GM19452 (cell line): ENCODE data around the gene SGK1.
"Not testable (repeated sequence)": the region's sequence is repeated elsewhere in the genome, so short reads cannot be mapped to it uniquely, and the experiment has no call there.

Experiments
- ATAC-seq: cut with Tn5 transposase; IDR thresholded peaks from one replicate; pipeline ENCODE4 v1.9.1; 2021; ENCODE audit not compliant: unreplicated experiment

SGK1 gene

DNA sequence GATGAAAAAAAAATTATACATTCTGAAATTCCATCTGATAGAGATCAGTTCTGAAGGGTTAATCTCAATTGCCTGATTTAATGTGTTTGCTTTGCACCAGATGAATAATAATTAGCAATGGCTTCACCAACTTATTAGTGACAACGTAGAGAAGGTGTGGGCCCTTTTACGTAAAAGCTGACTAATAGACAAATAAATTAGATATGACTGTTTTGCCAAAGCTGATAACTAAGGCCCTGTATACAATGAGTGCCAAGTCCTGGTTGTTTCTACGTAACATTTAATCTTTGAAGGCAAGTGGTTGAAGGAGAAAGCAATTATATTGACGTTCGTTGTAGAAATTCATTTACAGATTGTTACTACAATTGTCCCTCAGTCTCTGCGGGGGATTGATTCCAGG, 10.8 kb downstream of the SGK1 start:
- no peak for ATAC-seq

DNA sequence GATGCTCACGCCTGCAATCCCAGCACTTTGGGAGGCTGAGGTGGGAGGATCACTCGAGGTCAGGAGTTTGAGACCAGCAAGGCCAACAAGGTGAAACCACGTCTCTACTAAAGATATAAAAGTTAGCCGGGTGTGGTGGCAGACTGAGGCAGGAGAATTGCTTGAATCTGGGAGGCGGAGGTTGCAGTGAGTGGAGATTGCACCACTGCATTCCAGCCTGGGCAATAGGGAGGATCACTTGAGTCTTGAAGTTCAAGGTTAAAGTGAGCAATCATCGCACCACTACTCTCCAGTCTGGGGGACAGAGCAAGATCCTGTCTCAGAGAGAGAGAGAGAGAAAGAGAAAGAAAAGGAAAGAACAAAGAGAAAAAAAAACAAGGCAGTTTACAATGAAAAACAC, 13.5 kb downstream of the SGK1 start:
- not testable (repeated sequence) for ATAC-seq

DNA sequence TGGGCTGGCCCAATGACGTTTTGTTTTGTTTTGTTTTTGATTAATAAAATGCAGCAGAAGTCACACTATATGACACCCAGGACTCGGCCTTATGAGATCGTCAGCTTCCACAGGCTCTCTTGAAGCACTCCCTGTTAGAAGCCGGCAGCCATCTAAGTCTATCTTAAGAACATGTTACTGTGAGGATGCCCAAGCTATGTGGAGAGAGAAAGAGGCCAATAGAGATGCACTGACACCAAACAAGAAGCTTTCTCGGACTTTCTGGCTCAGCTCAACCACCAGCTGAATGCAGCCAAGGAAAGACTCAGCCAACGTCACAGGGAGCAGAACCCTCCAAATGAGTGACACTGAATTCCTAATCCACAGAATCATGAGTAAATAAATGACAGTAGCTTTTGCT, 14.0 kb downstream of the SGK1 start:
- ATAC-seq, result no peak

DNA sequence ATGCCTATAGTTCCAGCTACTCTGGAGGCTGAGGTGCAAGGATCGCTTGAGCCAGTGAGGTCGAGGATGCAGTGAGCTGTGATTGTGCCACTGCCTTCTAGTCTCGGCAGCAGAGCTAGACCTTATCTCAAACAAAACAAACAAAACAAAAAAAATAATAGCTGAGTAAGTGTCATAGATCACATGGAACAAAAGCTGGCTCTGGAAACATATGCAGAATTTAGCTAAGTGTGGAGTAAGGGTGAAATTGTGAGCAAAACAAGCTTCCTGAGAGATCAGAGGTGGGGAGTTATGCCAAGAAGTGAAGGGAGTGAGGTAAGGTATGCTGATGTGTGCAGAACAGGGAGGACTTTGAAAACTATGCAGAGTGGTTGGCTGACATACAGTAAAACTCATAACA, 18.7 kb downstream of the SGK1 start:
- ATAC-seq, result no peak

DNA sequence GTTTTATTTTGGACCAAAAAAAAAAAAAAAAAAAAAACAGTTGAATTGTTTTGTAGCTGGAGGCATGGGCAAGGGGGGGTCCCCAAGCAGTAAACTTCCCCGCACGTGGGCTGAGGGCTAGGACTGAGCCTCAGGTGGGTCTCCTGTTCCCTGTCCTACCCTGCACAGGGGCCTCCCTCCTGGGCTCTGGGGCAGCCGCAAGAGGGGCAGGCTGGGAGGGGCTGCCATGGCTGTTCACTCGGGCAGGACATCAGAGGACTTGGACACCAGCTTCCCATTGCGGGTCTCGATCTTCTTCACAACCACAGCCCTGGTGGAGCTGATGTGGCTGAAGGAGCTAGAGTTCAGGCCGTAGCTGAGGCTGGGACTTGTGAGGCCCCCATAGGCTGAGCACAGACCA, 21.1 kb downstream of the SGK1 start:
- no peak for ATAC-seq

DNA sequence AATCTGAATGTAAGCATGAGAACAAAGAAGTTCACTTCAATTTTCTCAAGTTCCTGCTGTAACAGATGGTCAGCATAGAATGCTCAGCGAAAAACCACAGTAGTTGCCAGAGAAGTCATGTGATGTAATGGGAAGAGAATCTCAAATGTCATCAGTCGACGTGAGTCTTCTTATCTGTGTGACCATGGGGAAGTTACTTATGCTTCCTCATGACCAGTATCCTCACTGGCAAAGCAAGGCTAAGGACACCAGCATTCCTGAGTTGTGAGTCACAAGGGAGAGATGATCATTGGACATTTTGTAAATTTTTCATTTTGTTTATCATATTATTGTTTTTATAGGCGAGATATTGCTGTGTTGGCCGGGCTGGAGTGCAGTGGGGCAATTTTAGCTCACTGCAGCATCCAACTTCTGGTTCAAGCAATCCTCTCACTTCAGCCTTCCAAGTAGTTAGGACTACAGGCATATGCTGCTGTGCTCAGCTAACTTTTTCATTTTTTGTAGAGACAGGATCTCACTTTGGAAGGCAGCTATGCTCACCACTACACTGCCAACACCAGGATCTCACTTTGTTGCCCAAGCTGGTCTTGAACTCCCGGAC, 21.9 kb downstream of the SGK1 start:
- no peak for ATAC-seq

DNA sequence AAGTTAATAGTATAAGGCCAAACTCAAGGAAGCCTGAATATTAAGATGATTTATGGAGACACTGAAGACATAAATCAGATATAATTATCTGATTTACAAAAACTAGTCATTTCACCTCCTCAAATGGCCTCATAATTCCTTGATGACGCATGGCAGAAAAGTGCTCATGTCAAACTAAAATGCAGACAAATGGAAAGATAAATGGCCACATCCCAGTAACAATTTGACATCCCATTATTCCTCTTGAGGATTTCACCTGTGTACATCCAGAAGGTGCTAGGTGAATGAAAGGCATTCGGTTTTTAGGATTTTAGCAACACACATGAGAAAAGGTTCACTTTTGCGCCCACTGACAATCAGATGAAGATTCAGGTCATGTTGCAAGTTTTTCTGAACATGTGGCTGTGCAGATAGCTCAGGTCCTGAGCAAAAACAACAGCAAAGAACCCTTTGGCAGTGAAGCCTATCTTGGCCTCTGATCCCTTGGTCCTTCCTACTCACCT, 24.2 kb downstream of the SGK1 start:
- no peak for ATAC-seq

DNA sequence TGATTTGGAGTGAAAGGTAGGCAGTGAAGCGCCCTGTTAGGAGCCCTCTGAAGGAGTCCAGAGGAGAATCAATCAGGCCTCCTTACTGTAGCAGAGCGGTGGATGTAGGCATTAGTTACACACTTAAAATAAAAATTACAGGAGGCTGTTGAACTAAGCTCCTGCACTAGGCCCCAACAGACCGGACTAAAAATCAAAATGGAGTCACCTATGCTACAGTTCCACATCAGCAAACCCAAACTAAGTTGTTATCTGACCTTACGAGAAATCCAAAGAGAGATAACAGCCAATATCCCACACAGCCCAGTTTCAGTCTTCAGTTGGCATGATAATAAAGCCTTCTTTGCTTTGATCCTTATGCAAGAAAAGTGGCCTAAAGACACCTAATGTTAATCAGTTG, 26.8 kb downstream of the SGK1 start:
- no peak for ATAC-seq

DNA sequence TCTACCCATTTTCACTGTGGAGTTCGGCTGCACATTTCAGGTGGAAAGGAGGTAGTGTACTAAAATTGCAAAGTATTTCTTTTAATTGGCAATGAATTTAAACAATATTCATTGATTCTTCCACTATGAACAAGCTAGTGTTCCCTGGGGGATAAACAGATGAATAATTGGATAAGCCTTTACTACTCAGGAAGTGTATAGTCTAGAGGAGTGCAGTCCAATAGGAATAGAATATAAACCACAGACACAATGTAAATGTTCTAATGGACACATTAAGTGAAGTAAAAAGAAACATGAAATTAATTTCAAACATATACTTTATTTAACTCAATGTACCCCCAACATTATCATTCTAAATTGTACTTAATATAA, 28.7 kb downstream of the SGK1 start:
- no peak for ATAC-seq

DNA sequence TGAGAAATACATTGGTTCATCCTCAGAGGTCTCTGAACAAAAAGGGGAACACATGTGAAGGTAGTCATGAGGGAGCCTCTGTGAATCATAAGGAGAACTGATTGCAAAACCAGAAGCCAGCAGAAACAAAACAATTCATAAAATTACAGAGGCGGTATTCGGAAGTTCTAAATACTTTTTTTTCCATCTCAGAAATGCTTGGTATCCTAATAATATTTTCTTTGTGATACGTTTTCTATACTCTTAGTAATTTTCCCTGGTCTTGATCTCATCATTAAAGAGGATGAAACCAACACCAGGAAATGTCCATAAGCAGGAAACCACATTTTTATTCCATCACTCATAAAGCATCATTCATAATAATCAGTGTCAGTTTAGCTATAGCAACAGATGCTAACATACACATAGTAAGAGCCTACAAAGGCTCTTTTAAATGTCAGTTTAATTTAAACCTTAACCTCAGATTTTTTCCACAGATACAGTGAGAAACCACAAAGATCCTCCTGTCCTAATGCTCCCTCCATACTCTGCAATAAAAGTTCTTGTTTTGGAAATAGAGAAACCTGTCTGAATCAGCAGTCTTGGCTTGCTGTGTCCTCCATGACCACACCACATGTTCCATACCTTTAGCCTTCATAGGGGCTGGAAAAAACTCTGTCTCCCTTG, 29.2 kb downstream of the SGK1 start:
- ATAC-seq, result peak; percentile 55

DNA sequence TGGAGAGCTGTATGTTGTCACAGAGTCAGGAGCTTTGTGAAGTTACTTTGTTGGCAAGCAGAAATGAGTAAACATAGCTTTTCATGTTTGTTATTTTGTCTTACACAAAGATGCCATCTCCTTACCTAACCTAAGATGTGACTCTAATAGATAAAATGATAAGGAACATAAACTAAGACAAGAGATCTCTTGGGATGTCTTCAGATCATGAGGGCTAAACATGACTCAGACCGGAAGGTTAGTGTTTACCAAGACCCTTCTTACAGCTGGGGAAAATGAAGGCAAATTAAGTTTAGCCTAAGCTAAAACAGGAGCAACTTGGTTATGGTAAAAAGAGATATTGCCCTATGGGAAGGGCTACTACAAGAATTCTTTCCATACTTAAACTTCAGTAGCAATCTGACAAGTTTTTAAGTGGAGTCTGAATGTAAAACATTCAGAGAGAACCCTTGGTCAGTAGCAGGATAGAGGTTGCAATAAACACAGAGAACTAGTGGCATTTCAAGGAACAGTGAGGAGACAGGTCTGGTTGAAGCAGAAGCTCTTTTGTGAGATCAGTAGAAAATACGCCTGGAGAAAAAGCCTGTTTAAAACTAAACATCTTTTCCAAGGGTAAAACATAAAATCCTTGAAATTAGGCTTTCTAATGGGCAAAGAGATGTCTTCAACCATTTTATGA, 29.9 kb downstream of the SGK1 start:
- ATAC-seq, result peak; percentile 42

DNA sequence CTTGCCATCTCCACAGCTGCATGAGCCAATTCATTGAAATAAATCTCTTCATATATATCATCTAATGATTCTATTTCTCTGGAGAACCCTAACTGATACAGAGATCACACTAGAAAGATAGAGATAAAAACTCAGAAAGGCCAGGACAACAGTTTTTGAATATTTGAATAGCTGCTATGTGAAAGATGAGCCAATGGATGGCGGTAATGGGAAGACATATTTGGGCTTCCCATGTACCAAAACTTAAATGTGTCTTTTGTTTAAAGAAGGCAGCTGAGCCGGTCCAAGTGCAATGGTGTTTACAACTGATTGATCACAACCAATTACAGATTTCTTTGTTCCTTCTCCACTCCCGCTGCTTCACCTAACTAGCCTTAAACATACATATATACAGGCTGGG, 35.1 kb downstream of the SGK1 start:
- no peak for ATAC-seq

DNA sequence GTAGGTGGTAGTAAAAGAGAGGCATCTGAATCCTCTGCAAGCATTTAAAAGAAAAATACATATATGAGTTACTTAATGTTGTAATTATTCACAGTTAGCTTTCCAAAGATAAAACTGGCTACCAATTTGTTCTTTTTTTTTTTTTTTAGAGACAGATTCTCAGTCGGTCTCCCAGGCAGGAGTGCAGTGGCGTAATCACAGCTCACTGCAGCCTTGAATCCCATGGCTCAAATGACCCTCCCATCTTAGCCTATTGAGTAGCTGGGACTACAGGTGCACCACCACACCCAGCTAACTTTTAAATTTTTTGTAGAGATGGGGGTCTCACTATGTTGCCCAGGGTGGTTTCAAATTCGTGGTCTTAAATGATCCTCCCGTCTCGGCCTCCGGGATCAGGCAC, 36.5 kb downstream of the SGK1 start:
- ATAC-seq, result no peak

DNA sequence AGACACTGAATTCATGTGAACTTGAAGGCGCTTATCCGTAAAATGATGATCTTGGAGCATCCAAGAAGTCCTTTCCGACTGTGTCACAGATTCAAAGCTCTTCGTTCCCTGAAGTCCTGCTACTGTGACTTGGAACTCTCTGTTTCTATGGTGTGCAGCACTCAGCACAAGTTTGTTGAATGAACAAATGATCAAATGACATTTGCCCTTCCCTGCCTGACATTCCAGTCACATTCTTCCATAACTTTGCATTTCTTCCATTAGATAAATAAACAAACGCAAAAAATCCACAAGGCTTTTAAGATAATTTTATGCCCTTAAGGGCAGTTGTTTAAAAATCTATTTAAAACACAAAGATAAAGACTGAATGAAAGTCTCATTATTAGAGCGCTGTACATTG, 39.9 kb downstream of the SGK1 start:
- ATAC-seq, result no peak

DNA sequence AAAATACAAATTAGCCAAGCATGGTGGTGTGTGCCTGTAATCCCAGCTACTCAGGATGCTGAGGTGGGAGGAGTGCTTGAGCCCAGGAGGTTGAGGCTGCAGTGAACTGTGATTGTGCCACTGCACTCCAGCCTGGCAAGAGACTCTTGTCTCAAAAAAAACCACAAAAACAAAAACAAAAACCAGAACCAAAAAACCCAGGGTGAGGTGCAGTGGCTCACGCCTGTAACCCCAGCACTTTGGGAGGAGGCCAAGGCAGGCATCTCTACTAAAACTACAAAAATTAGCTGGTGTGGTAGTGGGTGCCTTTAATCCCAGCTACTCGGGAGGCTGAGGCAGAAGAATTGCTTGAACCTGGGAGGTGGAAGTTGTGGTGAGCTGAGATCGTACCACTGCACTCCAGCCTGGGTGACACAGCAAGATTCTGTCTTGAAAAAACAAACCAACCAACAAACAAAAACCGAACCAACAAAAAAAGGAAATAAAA, 41.0 kb downstream of the SGK1 start:
- not testable (repeated sequence) for ATAC-seq

DNA sequence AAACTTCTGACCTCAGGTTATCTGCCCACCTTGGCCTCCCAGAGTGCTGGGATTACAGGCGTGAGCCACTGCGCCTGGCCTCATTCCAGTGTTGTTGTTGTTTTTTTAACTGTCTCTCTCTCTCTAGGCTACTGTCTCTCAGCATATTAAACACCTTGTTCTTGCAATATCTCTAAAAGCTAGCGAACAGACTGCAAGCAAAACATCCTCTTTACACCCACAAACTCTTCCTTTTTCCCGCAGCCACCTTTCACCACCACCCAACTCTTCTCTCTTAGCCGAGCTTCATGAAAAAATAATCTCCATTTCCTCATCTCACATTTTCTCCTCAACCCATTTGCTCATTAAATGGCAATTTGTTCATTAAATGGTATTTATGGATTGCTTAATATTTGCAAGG, 45.5 kb downstream of the SGK1 start:
- ATAC-seq, result no peak

DNA sequence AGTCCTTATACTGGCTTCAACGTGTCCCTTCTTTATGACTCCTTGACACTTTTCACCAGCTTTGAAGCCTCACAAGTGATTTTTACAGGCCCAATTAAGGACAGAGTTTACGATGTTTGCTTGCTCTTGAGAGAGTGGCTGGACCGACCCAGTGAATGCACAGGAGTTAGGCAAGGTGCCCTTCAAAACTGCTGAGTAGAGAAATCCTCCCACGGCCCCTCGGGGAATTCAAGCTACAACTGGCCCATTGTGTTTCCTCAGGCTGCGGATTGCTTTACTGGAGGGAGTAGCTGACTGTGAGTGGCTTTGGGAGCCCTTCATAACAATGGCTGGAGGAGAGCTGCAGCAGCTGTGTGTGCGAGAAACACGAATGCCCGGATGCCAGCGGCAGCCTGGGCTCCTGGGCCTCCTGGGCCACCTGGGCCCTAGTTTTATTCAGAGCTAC, 50.0 kb downstream of the SGK1 start:
- no peak for ATAC-seq

DNA sequence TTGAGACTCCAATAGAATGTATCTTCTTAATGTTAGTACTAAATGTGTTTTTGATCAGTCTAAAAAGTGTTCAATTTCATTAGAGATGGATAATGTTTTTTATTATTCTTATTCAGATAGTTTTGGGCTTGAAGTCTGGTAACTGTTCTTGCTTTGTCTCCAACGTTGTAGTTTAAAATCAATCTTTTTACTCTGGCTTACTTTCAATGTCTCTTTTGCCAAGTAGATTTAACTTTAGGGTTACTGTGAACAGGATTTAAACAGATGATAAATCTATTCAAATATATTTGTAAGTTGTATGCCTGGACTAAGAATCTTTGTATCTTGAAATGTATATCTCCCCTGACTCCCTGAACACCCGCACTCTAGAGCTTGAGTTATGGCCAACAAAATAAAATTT, 51.1 kb downstream of the SGK1 start:
- ATAC-seq, result no peak

DNA sequence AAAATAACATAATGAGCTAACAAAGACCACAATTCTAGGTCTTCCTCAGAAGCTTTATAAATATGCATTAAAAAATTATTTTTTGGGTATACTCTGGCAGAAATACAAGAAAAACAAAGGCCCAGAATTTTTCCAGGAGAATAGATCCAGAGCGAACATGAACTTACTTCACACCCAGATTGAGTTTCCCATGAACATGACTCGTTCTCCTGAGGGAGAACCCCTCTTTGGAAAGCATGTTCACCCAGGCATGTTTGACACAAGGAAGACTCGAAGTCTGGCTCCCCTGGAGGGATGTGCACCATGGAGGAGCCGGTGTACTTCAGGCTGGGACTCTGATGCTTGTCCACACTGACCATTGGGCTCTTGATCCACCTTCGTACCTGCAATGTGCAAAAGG, 56.1 kb downstream of the SGK1 start:
- no peak for ATAC-seq

DNA sequence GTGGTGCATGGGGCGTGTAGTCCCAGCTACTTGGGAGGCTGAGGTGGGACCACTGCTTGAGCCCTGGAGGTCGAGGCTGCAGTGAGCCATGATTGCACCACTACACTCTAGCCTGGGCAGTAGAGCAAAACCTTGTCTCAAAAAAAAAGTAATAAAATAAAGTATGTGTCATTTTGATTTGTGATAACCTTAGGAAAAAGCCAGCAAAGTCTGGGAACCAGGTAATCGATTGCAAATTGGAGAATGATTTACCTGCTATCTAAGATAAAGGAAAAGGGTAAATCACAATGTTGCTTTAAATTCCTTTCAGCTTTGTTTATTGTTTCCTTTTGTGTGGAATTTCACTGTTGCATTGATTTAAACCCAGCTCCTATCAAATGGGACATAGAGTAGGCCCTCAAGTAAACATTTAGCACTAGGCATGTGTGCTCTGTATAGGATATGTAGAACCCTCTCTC, 59.0 kb downstream of the SGK1 start:
- no peak for ATAC-seq

DNA sequence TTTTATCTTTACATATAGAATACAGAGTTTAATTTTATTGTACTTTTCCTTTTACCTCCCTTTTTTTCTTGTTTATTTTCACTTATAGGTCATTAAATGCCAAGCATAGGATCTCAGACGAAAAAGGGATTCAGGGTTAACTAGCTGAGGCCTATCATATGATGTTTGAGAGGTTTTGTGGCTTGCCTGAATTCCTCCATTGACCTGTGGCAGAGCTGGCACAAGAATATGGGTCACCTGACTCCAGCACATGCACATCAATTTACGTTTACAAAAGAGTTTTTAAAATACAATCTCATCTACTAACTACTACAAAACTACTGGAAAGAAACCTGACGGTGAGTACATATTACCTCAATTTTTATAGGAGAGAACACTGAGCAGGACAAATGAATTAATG, 60.4 kb downstream of the SGK1 start:
- no peak for ATAC-seq

DNA sequence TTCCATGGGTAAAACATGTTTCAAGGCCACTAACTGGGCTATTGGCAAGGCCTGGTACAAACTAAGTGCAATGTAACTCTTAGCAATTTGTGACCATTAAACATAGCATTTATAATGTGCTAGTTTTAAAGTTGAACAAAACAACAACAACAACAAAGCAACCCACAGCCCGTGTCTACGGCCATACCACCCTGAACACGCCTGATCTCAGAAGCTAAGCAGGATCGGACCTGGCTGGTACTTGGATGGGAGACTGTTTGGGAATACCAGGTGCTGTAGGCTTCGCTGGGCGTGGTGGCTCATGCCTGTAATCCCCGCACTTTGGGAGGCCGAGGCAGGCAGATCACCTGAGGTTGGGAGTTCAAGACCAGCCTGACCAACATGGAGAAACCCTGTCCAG, 61.0 kb downstream of the SGK1 start:
- no peak for ATAC-seq
